ENCODE results near the gene USP3.

The USP3 gene

GRCh38 chr15:63598473-63599400, 94.3 kb downstream of the USP3 start:
- Histone ChIP-seq H3K9ac (ENCODE audit: low read depth, low read length) (no peak overlapping the region), H3K9me3 (ENCODE audit: control insufficient read depth, insufficient read depth, low read length) (no peaks in the 10 kb centered on the region), H3K36me3 (ENCODE audit: insufficient read depth, low read length) (no peaks in the 10 kb centered on the region), H3K4me1 (ENCODE audit: insufficient read depth, low read length) (peaks cover 6% of the 10 kb centered on the region; the same call in 1 of the 2 replicates)

GRCh38 chr15:63599401-63600000, 95.1 kb downstream of the USP3 start:
- no peaks in the 10 kb centered on the region for H3K36me3 ChIP-seq (ENCODE audit: insufficient read depth, low read length)
- H3K9ac ChIP-seq (ENCODE audit: low read depth, low read length), result peak overlapping the region; percentile 99; the same call in 1 of the 2 replicates
- peaks cover 6% of the 10 kb centered on the region; the same call in 1 of the 2 replicates for H3K4me1 ChIP-seq (ENCODE audit: insufficient read depth, low read length)
- no peaks in the 10 kb centered on the region for H3K9me3 ChIP-seq (ENCODE audit: control insufficient read depth, insufficient read depth, low read length)

GRCh38 chr15:63600001-63600615, 95.7 kb downstream of the USP3 start:
- no peaks in the 10 kb centered on the region for H3K9me3 ChIP-seq (ENCODE audit: control insufficient read depth, insufficient read depth, low read length)
- H3K9ac ChIP-seq (ENCODE audit: low read depth, low read length), result peak overlapping the region; percentile 99
- H3K4me1 ChIP-seq (ENCODE audit: insufficient read depth, low read length), result peaks cover 3% of the 10 kb centered on the region; the same call in 1 of the 2 replicates
- H3K36me3 ChIP-seq (ENCODE audit: insufficient read depth, low read length), result no peaks in the 10 kb centered on the region

- Histone ChIP-seq H3K9ac (ENCODE audit: low read depth, low read length) (peak overlapping the region; percentile 99), H3K4me1 (ENCODE audit: insufficient read depth, low read length) (no peaks in the 10 kb centered on the region), H3K36me3 (ENCODE audit: insufficient read depth, low read length) (no peaks in the 10 kb centered on the region), H3K9me3 (ENCODE audit: control insufficient read depth, insufficient read depth, low read length) (no peaks in the 10 kb centered on the region)
These were observed 96.2 kb downstream of the USP3 start for GRCh38 chr15:63600616-63601025.

- Histone ChIP-seq H3K4me1 (ENCODE audit: insufficient read depth, low read length) (no peaks in the 10 kb centered on the region), H3K9ac (ENCODE audit: low read depth, low read length) (peak overlapping the region; percentile 99)
These were observed 96.8 kb downstream of the USP3 start for GRCh38 chr15:63601026-63601703.

GRCh38 chr15:63601704-63602185, 97.4 kb downstream of the USP3 start:
- Histone ChIP-seq H3K9ac (ENCODE audit: low read depth, low read length) (peak overlapping the region; percentile 99), H3K9me3 (ENCODE audit: control insufficient read depth, insufficient read depth, low read length) (no peaks in the 10 kb centered on the region), H3K36me3 (ENCODE audit: insufficient read depth, low read length) (no peaks in the 10 kb centered on the region), H3K4me1 (ENCODE audit: insufficient read depth, low read length) (no peaks in the 10 kb centered on the region)

More at GRCh38 chr15:63601026-63601703, 96.8 kb downstream of the USP3 start:
- no peaks in the 10 kb centered on the region for H3K36me3 ChIP-seq (ENCODE audit: insufficient read depth, low read length)
- H3K9me3 ChIP-seq (ENCODE audit: control insufficient read depth, insufficient read depth, low read length), result no peaks in the 10 kb centered on the region

GRCh38 chr15:63602595-63602994, 98.2 kb downstream of the USP3 start:
- Histone ChIP-seq H3K36me3 (ENCODE audit: insufficient read depth, low read length) (no peaks in the 10 kb centered on the region), H3K9ac (ENCODE audit: low read depth, low read length) (no peak overlapping the region), H3K9me3 (ENCODE audit: control insufficient read depth, insufficient read depth, low read length) (no peaks in the 10 kb centered on the region), H3K4me1 (ENCODE audit: insufficient read depth, low read length) (no peaks in the 10 kb centered on the region)

GRCh38 chr15:63603516-63603915, 99.1 kb downstream of the USP3 start:
- Histone ChIP-seq H3K9me3 (ENCODE audit: control insufficient read depth, insufficient read depth, low read length) (no peaks in the 10 kb centered on the region), H3K4me1 (ENCODE audit: insufficient read depth, low read length) (0 out of 2 replicates have a peak, but pooled peaks cover 2% of the 10 kb centered on the region), H3K9ac (ENCODE audit: low read depth, low read length) (no peak overlapping the region), H3K36me3 (ENCODE audit: insufficient read depth, low read length) (peaks cover 2% of the 10 kb centered on the region; the same call in 1 of the 2 replicates)

- Histone ChIP-seq H3K36me3 (ENCODE audit: insufficient read depth, low read length) (peaks cover 2% of the 10 kb centered on the region; the same call in 1 of the 2 replicates), H3K9ac (ENCODE audit: low read depth, low read length) (no peak overlapping the region), H3K9me3 (ENCODE audit: control insufficient read depth, insufficient read depth, low read length) (no peaks in the 10 kb centered on the region), H3K4me1 (ENCODE audit: insufficient read depth, low read length) (0 out of 2 replicates have a peak, but pooled peaks cover 2% of the 10 kb centered on the region)
These were observed 99.9 kb downstream of the USP3 start for GRCh38 chr15:63604281-63604680.

GRCh38 chr15:63605036-63605435, 100.6 kb downstream of the USP3 start:
- H3K9ac ChIP-seq (ENCODE audit: low read depth, low read length), result no peak overlapping the region
- peaks cover 2% of the 10 kb centered on the region; the same call in 1 of the 2 replicates for H3K36me3 ChIP-seq (ENCODE audit: insufficient read depth, low read length)
- H3K4me1 ChIP-seq (ENCODE audit: insufficient read depth, low read length), result 0 out of 2 replicates have a peak, but pooled peaks cover 2% of the 10 kb centered on the region
- H3K9me3 ChIP-seq (ENCODE audit: control insufficient read depth, insufficient read depth, low read length), result no peaks in the 10 kb centered on the region

- 0 out of 2 replicates have a peak, but pooled peaks cover 2% of the 10 kb centered on the region for H3K4me1 ChIP-seq (ENCODE audit: insufficient read depth, low read length)
- H3K9me3 ChIP-seq (ENCODE audit: control insufficient read depth, insufficient read depth, low read length), result no peaks in the 10 kb centered on the region
- peaks cover 2% of the 10 kb centered on the region; the same call in 1 of the 2 replicates for H3K36me3 ChIP-seq (ENCODE audit: insufficient read depth, low read length)
- H3K9ac ChIP-seq (ENCODE audit: low read depth, low read length), result no peak overlapping the region
These were observed 101.4 kb downstream of the USP3 start for GRCh38 chr15:63605816-63606215.

- Histone ChIP-seq H3K9ac (ENCODE audit: low read depth, low read length) (no peak overlapping the region), H3K4me1 (ENCODE audit: insufficient read depth, low read length) (0 out of 2 replicates have a peak, but pooled peaks cover 2% of the 10 kb centered on the region), H3K36me3 (ENCODE audit: insufficient read depth, low read length) (peaks cover 2% of the 10 kb centered on the region; the same call in 1 of the 2 replicates), H3K9me3 (ENCODE audit: control insufficient read depth, insufficient read depth, low read length) (no peaks in the 10 kb centered on the region)
These were observed 101.9 kb downstream of the USP3 start for GRCh38 chr15:63606308-63606707.

GRCh38 chr15:63608989-63609388, 104.6 kb downstream of the USP3 start:
- Histone ChIP-seq H3K4me1 (ENCODE audit: insufficient read depth, low read length) (0 out of 2 replicates have a peak, but pooled peaks cover 2% of the 10 kb centered on the region), H3K9me3 (ENCODE audit: control insufficient read depth, insufficient read depth, low read length) (no peaks in the 10 kb centered on the region), H3K9ac (ENCODE audit: low read depth, low read length) (no peak overlapping the region), H3K36me3 (ENCODE audit: insufficient read depth, low read length) (peaks cover 2% of the 10 kb centered on the region)

Data from ES-I3 (cell line).